Smooth muscle cell (in vitro differentiated cells): ENCODE results near the gene KIF18B. TPM values are rescaled to one million over a fixed set of nuclear protein-coding genes. Genes with fewer than 3 reads are reported as not detected.

ENCODE experiments used
- DNase-seq: peaks from one replicate; lab custom pipeline; 2025; ENCODE audit not compliant: unreplicated experiment; lab: John Stamatoyannopoulos, UW
- H2AFZ ChIP-seq: fragments of 200-600 bp; sonication (generic); 2 replicates; pipeline ENCODE4 v1.6.0; 2016; ENCODE audit warnings: antibody characterized with exemption, low read depth, mild to moderate bottlenecking
- H3F3A ChIP-seq: fragments of 200-600 bp; sonication (generic); 2 replicates; pipeline ENCODE4 v1.6.0; 2017; ENCODE audit warnings: antibody characterized with exemption, low read depth
- H3K27ac ChIP-seq: fragments of 200-600 bp; sonication (generic); 2 replicates; pipeline ENCODE4 v1.5.1; 2016; ENCODE audit warnings: low read depth, mild to moderate bottlenecking
- H3K27me3 ChIP-seq: fragments of 200-600 bp; sonication (generic); 2 replicates; pipeline ENCODE4 v1.6.1; 2016; ENCODE audit warnings: low read depth, mild to moderate bottlenecking
- H3K36me3 ChIP-seq: fragments of 200-600 bp; sonication (generic); 2 replicates; pipeline ENCODE4 v1.5.1; 2016; ENCODE audit warnings: low read depth
- H3K4me1 ChIP-seq: fragments of 200-600 bp; sonication (generic); 2 replicates; pipeline ENCODE4 v1.5.1; 2016; ENCODE audit warnings: low read depth
- H3K4me2 ChIP-seq: fragments of 200-600 bp; sonication (generic); 2 replicates; pipeline ENCODE4 v1.6.0; 2016; ENCODE audit warnings: mild to moderate bottlenecking
- H3K4me3 ChIP-seq: fragments of 200-600 bp; sonication (generic); 2 replicates; pipeline ENCODE4 v1.5.1; 2016; ENCODE audit warnings: mild to moderate bottlenecking
- H3K79me2 ChIP-seq: fragments of 200-600 bp; sonication (generic); 2 replicates; pipeline ENCODE4 v1.6.0; 2016; ENCODE audit warnings: low read depth, mild to moderate bottlenecking
- H3K9ac ChIP-seq: fragments of 200-600 bp; sonication (generic); 2 replicates; pipeline ENCODE4 v1.6.0; 2016; ENCODE audit warnings: low read depth
- H3K9me3 ChIP-seq: fragments of 200-600 bp; sonication (generic); replicated peaks from 2 replicates; pipeline ENCODE4 v1.5.1; 2016; ENCODE audit warnings: low read depth
- H4K20me1 ChIP-seq: fragments of 200-600 bp; sonication (generic); 2 replicates; pipeline ENCODE4 v1.6.0; 2016; ENCODE audit warnings: low read depth
- WGBS: methylation state at CpG from one replicate; pipeline ENCODE4 v1.1.7; 2016; ENCODE audit warnings: low lambda C conversion rate; 5-methylcytosine and 5-hydroxymethylcytosine counted together
- polyA plus RNA-seq: library from polyadenylated mRNA; unstranded; fragments of >200 nt; fragmentation: Nextera tagmentation; extraction: Ambion mirVana; gene quantifications from 2 replicates; pipeline ENCODE4 v1.2.1, GENCODE V29; 2016
- total RNA-seq: library from RNA; depleted of rRNA; stranded (reverse); fragments of >200 nt; gene quantifications from 2 replicates; pipeline ENCODE4 v1.2.3, GENCODE V29; 2014
- TF ChIP-seq, protein P1 (sequence below): fragments of 200-600 bp; sonication (generic); IDR thresholded peaks from 2 replicates; pipeline ENCODE4 v1.5.1; 2017; ENCODE audit warnings: borderline replicate concordance, mild to moderate bottlenecking, antibody characterized with exemption; ENCODE audit not compliant: insufficient read depth, poor library complexity, severe bottlenecking

The KIF18B gene
- total and polyA plus RNA-seq, 2 experiments from 2014 or later, result 2.7 to 3.4 TPM

DNA sequence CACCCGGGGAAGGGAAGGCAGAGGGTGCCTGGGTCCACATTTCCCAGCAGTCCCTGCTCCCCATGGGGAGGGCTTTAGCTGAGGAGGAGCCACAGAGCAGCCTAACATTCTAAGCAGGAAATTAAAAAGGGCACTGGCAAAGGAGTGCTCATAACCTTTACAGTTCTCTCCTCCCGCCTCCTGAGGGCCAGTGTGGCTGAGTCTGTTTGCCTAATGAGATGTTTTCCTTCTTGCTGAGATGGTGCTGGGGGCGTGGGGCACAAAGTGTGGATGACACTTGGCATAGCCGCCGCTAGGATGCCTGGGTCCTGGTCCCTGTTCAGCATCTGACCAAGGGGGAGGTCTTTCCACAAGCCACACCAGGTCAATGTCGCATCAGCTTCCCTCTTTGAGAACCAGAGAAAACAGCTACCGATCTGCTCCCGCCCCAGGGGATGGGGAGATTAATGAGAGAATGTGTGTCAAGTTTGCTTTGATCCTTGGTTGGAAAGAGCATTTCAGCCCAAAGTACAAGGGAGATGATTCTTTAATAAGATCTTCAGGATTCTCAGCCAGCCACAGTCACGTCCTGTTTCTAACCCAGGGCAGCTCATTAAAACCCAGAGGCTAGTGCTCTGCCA is 5.8 kb downstream of the KIF18B start:
- no peak for DNase-seq
- H3K27ac ChIP-seq, result no peak overlapping the region
- H3F3A ChIP-seq, result no peaks in the 10 kb centered on the region
- no peak overlapping the region for H2AFZ ChIP-seq
- no peaks in the 10 kb centered on the region for H3K36me3 ChIP-seq
- H3K27me3 ChIP-seq, result no peaks in the 10 kb centered on the region
- H4K20me1 ChIP-seq, result no peaks in the 10 kb centered on the region
- peaks cover 10% of the 10 kb centered on the region for H3K4me1 ChIP-seq
- TF ChIP-seq, protein P1, sequence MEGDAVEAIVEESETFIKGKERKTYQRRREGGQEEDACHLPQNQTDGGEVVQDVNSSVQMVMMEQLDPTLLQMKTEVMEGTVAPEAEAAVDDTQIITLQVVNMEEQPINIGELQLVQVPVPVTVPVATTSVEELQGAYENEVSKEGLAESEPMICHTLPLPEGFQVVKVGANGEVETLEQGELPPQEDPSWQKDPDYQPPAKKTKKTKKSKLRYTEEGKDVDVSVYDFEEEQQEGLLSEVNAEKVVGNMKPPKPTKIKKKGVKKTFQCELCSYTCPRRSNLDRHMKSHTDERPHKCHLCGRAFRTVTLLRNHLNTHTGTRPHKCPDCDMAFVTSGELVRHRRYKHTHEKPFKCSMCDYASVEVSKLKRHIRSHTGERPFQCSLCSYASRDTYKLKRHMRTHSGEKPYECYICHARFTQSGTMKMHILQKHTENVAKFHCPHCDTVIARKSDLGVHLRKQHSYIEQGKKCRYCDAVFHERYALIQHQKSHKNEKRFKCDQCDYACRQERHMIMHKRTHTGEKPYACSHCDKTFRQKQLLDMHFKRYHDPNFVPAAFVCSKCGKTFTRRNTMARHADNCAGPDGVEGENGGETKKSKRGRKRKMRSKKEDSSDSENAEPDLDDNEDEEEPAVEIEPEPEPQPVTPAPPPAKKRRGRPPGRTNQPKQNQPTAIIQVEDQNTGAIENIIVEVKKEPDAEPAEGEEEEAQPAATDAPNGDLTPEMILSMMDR, result no peak
- peaks cover 73% of the 10 kb centered on the region for H3K79me2 ChIP-seq
- 77% methylated on average over 9 of the region's 9 CpGs for WGBS
- H3K9me3 ChIP-seq, result no peaks in the 10 kb centered on the region
- no peak overlapping the region for H3K9ac ChIP-seq
- no peak overlapping the region for H3K4me2 ChIP-seq
- no peak overlapping the region for H3K4me3 ChIP-seq

DNA sequence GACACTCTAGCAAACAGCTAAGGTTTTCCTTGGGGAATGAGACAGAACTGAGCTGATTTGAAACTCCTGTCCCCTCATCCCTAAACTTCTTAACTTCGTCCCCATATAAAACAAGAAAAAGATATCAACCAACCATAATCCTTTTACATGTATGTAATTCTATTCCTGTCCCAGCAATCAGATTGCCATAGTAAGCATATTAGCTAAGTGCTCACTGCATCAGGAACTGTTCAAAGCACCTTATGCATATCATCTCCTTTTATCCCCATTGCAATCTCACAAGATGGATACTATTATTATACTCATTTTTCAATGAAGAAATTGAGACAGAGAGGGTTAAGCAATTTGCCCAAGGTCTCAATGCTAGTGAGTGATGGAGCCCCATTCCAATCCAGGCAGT is 6.8 kb downstream of the KIF18B start:
- TF ChIP-seq, protein P1, result no peak
- Histone ChIP-seq H3K27me3 (no peaks in the 10 kb centered on the region), H3K4me2 (no peak overlapping the region), H3K4me3 (no peak overlapping the region), H3K27ac (no peak overlapping the region), H3K9ac (no peak overlapping the region), H3F3A (no peaks in the 10 kb centered on the region), H2AFZ (no peak overlapping the region), H3K9me3 (no peaks in the 10 kb centered on the region), H3K79me2 (peaks cover 65% of the 10 kb centered on the region), H4K20me1 (no peaks in the 10 kb centered on the region), H3K4me1 (peaks cover under 1% of the 10 kb centered on the region), H3K36me3 (no peaks in the 10 kb centered on the region)
- 100% methylated on average over 1 of the region's 1 CpG for WGBS
- no peak for DNase-seq

DNA sequence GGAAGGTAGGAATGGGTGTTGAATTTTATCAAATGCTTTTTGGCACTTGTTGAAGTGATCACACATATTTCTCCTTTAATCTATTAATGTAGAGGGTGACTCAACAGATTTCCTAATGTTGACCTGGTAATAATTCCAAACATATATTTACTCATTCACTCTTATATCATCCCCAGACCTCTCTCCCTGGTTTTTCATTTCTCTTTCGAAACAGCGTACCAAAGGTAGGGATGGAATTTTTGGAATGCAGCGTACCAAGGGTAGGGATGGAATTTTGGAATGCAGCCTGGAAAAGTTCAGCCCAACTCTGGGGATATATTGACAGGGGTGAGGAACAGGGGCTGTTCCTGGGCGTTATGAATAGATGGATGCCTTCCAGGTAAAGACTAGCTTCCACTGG is 7.3 kb downstream of the KIF18B start:
- Histone ChIP-seq H2AFZ (no peak overlapping the region), H3F3A (no peaks in the 10 kb centered on the region), H3K4me3 (no peak overlapping the region), H3K27me3 (no peaks in the 10 kb centered on the region), H3K4me2 (no peak overlapping the region), H3K9ac (no peak overlapping the region), H3K79me2 (peaks cover 61% of the 10 kb centered on the region), H3K4me1 (no peaks in the 10 kb centered on the region), H4K20me1 (no peaks in the 10 kb centered on the region), H3K36me3 (no peaks in the 10 kb centered on the region), H3K9me3 (no peaks in the 10 kb centered on the region), H3K27ac (no peak overlapping the region)
- WGBS, result 52% methylated on average over 4 of the region's 4 CpGs
- TF ChIP-seq, protein P1, result no peak
- DNase-seq, result no peak

DNA sequence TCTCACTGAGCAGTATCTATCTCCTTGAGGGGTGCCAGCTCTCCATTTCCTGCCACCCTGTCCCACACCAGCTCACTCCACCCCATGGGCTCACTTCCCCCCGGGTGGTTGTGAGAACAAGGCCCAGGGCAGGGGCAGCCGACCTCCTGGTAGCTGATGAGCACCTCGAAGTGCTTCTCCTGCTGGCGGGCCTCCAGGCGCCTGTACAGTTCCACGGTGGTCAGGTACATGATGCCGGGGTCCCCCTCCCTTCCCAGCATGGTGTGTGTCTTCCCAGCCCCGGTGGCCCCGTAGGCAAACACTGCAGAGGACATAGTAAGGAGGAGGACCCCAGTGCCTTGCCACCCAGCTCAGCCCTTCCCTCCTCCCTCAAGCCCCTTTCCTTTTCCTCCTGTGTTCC is 12.5 kb downstream of the KIF18B start:
- TF ChIP-seq, protein P1, result no peak
- H2AFZ ChIP-seq, result no peak overlapping the region
- no peak overlapping the region for H3K4me2 ChIP-seq
- no peaks in the 10 kb centered on the region for H3K27me3 ChIP-seq
- WGBS, result 98% methylated on average over 9 of the region's 9 CpGs
- no peak overlapping the region for H3K9ac ChIP-seq
- no peak overlapping the region for H3K4me3 ChIP-seq
- no peaks in the 10 kb centered on the region for H4K20me1 ChIP-seq
- H3K36me3 ChIP-seq, result no peaks in the 10 kb centered on the region
- H3K27ac ChIP-seq, result no peak overlapping the region
- no peak for DNase-seq
- H3F3A ChIP-seq, result no peaks in the 10 kb centered on the region
- no peaks in the 10 kb centered on the region for H3K9me3 ChIP-seq
- peaks cover 20% of the 10 kb centered on the region for H3K79me2 ChIP-seq
- no peaks in the 10 kb centered on the region for H3K4me1 ChIP-seq
